Measurements from ENCODE around the gene SPDYE17.
A peak's percentile ranks its signal among the peaks of the same experiment; 100 is the strongest.
"Not testable (repeated sequence)": the region's sequence is repeated elsewhere in the genome, so short reads cannot be mapped to it uniquely, and the experiment has no call there.

SPDYE17 gene

DNA sequence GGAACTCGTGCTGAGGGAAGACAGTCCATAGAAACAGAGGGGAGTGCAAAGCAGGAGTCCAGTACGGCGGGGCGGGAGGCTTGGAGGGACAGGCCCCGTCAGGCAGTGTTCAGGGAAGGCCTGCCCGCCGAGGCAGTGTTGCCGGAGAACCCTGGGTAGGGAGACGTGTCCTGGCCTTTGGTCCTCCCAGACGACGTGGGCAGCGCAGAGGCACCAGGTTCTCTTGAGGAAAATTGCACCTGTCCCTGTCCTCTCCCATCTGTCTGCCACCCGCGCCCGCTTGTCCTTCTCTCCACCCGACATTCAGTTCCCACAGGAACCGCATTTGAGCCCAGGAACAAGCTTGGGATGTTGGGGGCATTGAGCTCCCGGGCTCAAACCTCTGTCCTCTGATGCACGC lies 38.3 kb downstream of the SPDYE17 start:
- not testable (repeated sequence) for ATAC-seq (replicated peaks; ENCODE audit: extremely low read depth, poor library complexity, severe bottlenecking); H3K4me1 Mint-ChIP-seq; H3K9me3 Mint-ChIP-seq; DNase-seq (ENCODE audit: low spot score in 2 of 2); H3K36me3 Mint-ChIP-seq (ENCODE audit: insufficient read depth); H3K27me3 Mint-ChIP-seq; H3K4me3 Mint-ChIP-seq
- peak overlapping the region; percentile 55 for H3K27ac Mint-ChIP-seq (ENCODE audit: low read depth)

DNA sequence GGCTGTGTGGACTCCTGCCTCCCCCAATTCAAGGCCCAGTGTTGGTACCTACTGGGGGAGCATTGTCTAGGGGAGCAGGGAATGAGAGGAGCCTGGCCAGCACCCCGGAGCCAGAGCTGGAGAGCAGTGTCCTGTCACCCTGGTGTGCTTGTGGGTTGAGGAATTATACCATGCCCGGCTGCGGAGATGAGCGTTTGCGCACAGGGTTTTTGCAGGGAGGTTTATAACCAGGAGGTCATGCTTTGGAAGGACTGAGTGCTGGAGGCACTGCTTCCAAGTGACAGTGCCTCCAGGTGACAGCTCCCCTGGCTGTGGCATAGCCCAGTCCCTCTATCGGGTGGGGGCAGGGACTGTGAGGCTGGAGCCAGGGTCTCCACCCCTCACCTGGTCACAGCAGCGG lies 39.3 kb downstream of the SPDYE17 start:
- not testable (repeated sequence) for H3K36me3 Mint-ChIP-seq (ENCODE audit: insufficient read depth); H3K4me1 Mint-ChIP-seq; H3K4me3 Mint-ChIP-seq; H3K27ac Mint-ChIP-seq (ENCODE audit: low read depth); H3K27me3 Mint-ChIP-seq; ATAC-seq (replicated peaks; ENCODE audit: extremely low read depth, poor library complexity, severe bottlenecking); DNase-seq (ENCODE audit: low spot score in 2 of 2); H3K9me3 Mint-ChIP-seq

DNA sequence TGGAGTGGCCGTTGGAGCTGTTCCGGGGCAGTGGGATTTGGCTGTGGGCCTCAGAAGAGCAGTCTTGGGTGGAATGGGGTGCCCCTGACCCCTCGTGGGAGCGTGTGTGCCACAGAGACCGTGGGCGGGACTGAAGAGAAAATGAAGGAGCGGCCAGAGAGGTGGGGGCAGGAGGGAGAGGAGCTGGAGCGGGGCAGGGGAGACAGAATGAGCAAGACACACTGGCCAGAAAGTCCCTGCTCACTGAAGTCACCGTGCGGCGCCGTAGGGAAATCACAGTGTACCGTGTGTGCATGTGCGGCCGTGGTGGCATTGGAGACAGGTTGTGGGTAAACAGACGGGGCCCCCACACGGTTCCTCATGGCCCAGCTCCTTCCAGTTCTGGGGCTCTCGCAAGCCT lies 40.0 kb downstream of the SPDYE17 start:
- not testable (repeated sequence) for H3K36me3 Mint-ChIP-seq (ENCODE audit: insufficient read depth)

DNA sequence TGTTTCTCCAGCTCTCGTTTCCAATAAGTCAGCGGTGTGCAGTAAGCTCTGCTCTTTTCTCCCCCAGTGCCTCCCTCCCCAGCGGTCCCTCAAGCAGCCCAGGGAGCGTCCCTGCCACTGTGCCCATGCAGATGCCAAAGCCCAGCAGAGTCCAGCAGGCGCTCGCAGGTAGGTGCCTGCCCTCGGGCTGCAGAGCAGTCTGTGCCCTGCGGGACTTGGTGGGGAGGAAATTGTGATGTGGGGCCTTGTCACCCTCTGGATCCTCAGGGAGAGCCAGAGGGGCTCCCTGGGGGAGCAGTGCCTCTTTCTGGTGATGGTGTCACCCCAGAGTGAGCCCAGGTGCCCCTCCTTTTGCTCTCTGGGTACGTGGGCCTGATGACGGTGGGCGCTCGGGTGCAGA lies 42.0 kb downstream of the SPDYE17 start:
- H3K4me3 Mint-ChIP-seq; H3K9me3 Mint-ChIP-seq; ATAC-seq (replicated peaks; ENCODE audit: extremely low read depth, poor library complexity, severe bottlenecking); H3K27ac Mint-ChIP-seq (ENCODE audit: low read depth); H3K4me1 Mint-ChIP-seq; H3K27me3 Mint-ChIP-seq; H3K36me3 Mint-ChIP-seq (ENCODE audit: insufficient read depth); DNase-seq (ENCODE audit: low spot score in 2 of 2): not testable (repeated sequence)

More for the DNA sequence above, 40.0 kb downstream of the SPDYE17 start:
- not testable (repeated sequence) for DNase-seq (ENCODE audit: low spot score in 2 of 2); H3K27me3 Mint-ChIP-seq; H3K27ac Mint-ChIP-seq (ENCODE audit: low read depth); ATAC-seq (replicated peaks; ENCODE audit: extremely low read depth, poor library complexity, severe bottlenecking); H3K4me3 Mint-ChIP-seq; H3K9me3 Mint-ChIP-seq; H3K4me1 Mint-ChIP-seq

DNA sequence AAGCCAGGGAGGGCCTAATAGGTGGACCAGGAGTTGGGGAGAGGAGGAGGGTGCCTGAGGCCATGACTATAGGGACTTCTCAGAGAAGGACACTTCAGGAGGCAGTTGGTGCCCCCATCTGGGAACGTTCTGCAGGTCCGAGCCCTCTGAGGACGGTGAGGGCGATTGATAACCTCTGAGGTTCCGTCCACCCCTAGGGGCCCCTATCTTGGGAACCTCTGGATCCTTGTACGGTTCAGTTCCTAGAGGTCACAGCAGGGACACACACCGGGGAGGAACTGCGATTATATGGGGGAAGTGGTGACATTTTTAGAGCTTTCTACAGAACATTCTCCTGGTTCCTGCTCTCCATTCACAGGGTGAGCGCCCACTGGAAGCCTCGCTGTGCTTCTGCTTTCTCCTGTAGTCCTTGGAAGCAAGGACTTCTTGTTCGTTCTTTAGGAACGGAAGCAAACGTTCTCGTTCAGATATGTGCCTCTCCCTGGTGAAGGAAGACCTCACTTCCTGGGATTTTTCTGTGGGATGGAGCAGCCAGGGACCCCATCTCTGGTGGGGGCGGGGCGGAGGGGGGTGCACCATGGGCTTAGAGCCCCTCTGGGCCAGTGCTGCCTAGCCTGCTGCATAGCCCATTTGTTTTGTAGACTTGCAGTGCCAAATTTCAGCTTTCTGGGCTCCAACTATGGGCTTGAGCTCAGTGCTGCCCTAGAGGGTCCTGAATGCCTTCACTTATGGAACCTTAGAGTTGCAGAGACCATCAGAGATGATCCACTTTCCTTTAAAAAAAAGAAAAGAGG lies 46.0 kb downstream of the SPDYE17 start:
- not testable (repeated sequence) for ATAC-seq (replicated peaks; ENCODE audit: extremely low read depth, poor library complexity, severe bottlenecking); H3K4me3 Mint-ChIP-seq; H3K4me1 Mint-ChIP-seq; DNase-seq (ENCODE audit: low spot score in 2 of 2); H3K9me3 Mint-ChIP-seq; H3K36me3 Mint-ChIP-seq (ENCODE audit: insufficient read depth); H3K27ac Mint-ChIP-seq (ENCODE audit: low read depth); H3K27me3 Mint-ChIP-seq

DNA sequence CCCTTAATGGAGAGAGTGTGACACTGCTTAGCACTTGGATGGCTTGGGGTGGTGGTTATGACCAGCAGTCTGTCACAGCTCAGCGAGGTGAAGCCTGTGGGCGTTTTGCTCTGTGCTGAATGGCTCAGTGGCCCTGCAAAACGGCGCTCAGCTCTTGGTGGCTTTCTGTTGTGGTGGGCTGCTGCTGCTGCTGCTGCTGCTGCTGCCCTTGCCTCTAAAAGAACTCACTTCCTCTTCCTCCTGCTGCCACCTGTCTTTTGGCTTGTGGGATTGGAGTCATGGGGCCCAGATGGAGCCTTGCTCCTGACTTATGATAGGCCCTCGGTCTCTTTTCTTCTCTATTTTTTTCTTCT lies 47.4 kb downstream of the SPDYE17 start:
- not testable (repeated sequence) for H3K4me1 Mint-ChIP-seq; H3K9me3 Mint-ChIP-seq; H3K4me3 Mint-ChIP-seq; H3K36me3 Mint-ChIP-seq (ENCODE audit: insufficient read depth); H3K27me3 Mint-ChIP-seq; DNase-seq (ENCODE audit: low spot score in 2 of 2); H3K27ac Mint-ChIP-seq (ENCODE audit: low read depth)
- peak; percentile 99 for ATAC-seq (replicated peaks; ENCODE audit: extremely low read depth, poor library complexity, severe bottlenecking)

DNA sequence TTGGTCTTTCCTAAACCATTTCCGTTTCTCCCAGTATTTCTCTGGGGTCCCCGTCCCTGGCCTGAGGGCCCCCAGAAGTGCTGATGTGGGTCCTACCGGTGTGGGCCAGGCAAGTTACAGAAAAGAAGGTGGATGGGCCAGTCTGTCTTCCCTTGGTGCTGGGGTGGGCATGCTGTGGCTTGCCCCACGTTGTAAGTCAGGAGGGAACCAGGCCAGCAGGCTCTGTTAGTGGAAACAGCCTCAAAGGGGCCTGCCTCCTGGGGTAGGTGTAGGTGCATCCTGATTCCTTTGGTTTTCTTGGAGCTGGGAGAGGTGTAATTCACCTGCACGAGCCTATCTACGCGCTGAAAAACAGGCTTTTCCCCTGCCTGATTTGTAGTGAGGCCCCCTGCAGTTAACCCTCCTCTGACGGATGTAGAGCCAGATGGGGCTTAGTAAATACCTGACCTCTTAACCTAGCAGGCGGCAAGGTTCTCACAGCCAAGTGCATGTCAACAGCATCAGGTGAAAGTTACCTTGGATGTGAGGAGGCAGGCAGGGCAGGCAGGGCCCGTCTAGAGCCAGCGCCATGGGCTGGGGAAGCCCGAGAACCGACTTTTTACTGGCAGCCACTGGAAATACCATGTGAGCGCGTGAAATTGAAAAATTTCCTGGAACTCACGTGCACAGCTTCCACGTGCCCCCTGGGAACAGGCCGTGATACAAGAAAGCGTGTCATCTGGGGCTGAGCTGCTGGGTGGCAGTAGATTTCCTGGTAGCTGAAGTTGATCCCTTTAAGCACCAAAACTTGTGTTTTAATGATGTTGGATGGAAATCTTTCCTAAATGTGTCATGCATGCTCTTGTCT lies 48.0 kb downstream of the SPDYE17 start:
- H3K4me3 Mint-ChIP-seq; H3K27ac Mint-ChIP-seq (ENCODE audit: low read depth); H3K36me3 Mint-ChIP-seq (ENCODE audit: insufficient read depth); H3K4me1 Mint-ChIP-seq; H3K27me3 Mint-ChIP-seq; DNase-seq (ENCODE audit: low spot score in 2 of 2); H3K9me3 Mint-ChIP-seq: not testable (repeated sequence)
- ATAC-seq (replicated peaks; ENCODE audit: extremely low read depth, poor library complexity, severe bottlenecking): peak; percentile 21

DNA sequence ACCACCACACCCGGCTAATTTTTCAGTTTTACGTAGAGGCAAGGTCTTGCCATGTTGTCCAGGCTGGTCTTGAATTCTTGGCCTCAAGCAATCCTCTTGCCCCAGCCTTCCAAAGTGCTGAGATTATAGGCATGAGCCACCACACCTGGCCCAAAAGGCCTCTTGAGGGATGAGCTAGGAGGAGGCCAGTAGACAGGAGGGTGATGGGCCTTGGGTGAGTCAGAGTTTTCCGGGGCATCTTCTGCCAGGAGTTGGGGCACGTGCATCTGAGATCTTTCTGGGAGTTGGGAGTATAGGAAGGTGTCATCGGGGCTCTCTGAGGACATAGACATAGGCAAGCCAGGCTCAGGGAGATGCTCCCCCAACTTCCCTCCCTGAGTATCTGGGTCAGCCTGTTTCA lies 48.8 kb downstream of the SPDYE17 start:
- ATAC-seq (replicated peaks; ENCODE audit: extremely low read depth, poor library complexity, severe bottlenecking); H3K4me3 Mint-ChIP-seq; H3K4me1 Mint-ChIP-seq; H3K27ac Mint-ChIP-seq (ENCODE audit: low read depth); H3K36me3 Mint-ChIP-seq (ENCODE audit: insufficient read depth); H3K9me3 Mint-ChIP-seq; DNase-seq (ENCODE audit: low spot score in 2 of 2); H3K27me3 Mint-ChIP-seq: not testable (repeated sequence)

DNA sequence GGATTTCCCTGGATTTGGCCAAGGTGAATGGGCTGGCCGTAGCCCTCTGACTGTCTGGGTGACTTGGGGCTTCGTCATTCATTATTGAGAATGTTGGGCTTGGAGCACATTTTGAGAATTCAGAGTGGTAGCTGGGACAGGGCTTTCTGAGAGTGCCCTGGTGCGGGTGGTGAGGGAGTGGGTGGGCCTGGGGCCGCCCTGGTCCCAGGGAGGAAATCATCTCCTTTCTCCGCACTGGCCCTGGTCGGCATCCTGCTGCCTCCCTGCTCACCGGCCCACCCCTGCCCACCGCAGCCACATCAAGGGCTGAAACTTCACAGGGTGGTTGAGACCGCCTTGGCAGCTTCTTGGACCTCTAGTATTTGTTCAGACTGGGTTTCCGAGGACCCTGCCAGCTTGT lies 49.7 kb downstream of the SPDYE17 start:
- not testable (repeated sequence) for H3K4me1 Mint-ChIP-seq; DNase-seq (ENCODE audit: low spot score in 2 of 2); H3K27me3 Mint-ChIP-seq; H3K9me3 Mint-ChIP-seq; H3K4me3 Mint-ChIP-seq; ATAC-seq (replicated peaks; ENCODE audit: extremely low read depth, poor library complexity, severe bottlenecking); H3K27ac Mint-ChIP-seq (ENCODE audit: low read depth)
- H3K36me3 Mint-ChIP-seq (ENCODE audit: insufficient read depth): peaks cover 13% of the 10 kb centered on the region

DNA sequence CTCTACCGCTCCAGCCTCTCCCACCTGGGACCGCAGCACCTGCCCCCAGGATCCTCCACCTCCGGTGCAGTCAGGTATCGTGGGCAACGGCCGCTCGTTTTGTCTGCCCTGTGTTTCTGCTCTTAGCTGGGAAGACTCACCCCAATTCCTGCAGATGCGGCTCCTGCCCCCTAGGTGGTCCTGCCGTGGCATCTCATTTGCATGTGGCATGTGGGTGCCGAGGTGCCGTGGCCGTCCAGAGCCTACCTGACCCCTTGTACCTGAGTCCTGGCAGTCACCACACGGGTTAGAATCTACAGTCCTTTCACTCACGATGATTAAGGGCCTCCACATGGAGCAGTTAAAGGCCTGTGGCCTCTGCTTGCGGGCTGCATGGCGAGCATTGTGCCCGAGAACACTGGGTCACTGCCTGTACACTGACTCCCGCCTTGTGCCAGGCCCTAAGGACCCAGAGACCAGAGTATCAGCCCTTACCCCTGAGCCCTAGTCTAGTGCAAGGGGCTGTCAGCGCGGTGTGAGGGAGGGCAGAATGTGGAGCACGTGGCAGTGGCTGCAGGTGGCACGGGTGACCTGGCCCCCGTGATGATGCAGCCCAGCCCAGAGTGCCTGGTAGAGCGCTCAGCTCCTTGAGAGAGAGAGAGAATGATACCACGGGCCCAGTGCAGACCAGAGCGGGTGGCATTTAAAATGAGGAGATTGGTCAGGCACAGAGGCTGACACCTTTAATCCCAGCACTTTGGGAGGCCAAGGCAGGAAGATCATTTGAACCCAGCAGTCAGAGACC lies 50.8 kb downstream of the SPDYE17 start:
- H3K4me1 Mint-ChIP-seq; H3K9me3 Mint-ChIP-seq; H3K4me3 Mint-ChIP-seq; ATAC-seq (replicated peaks; ENCODE audit: extremely low read depth, poor library complexity, severe bottlenecking); H3K27me3 Mint-ChIP-seq; DNase-seq (ENCODE audit: low spot score in 2 of 2); H3K27ac Mint-ChIP-seq (ENCODE audit: low read depth): not testable (repeated sequence)
- H3K36me3 Mint-ChIP-seq (ENCODE audit: insufficient read depth): peaks cover 13% of the 10 kb centered on the region

DNA sequence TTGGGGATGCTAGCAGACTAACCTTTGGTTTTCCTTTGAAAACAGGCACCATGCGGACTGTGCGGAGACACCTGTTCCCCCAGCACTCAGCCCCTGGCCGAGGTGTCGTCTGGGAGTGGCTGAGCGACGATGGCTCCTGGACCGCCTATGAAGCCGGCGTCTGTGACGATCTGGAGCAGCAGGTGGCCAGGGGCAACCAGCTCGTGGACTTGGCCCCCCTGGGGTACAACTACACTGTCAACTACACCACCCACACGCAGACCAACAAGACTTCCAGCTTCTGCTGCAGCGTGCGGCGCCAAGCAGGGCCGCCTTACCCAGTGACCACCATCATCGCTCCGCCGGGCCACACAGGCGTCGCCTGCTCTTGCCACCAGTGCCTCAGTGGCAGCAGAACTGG lies 51.6 kb downstream of the SPDYE17 start:
- not testable (repeated sequence) for H3K27me3 Mint-ChIP-seq; ATAC-seq (replicated peaks; ENCODE audit: extremely low read depth, poor library complexity, severe bottlenecking); H3K4me3 Mint-ChIP-seq; H3K9me3 Mint-ChIP-seq; H3K4me1 Mint-ChIP-seq; DNase-seq (ENCODE audit: low spot score in 2 of 2); H3K27ac Mint-ChIP-seq (ENCODE audit: low read depth)
- H3K36me3 Mint-ChIP-seq (ENCODE audit: insufficient read depth): peaks cover 13% of the 10 kb centered on the region

DNA sequence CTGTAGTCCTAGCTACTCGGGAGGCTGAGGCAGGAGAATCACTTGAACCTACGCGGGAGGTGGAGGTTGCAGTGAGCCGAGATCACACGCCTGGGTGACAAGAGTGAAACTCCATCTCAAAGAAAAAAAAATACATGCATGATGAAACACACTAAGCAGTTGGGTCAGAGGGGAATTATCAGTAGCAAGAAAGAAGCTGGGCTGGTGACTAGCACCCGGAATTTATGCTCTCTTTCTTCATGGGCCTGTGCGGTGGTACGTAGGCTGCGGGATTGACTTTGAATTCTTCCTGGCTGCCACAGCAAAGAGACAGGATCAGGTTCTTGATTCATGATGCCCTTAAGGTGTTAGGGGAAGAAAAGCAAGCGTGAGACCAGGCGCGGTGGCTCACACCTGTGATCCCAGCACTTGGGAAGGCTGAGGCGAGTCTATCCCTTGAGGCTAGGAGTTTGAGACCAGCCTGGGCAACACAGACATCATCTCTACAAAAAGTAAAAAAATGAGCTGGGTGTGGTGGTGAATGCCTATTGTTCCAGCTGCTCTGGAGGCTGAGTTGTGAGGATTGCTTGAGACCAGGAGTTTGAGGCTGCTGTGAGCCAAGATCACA lies 54.3 kb downstream of the SPDYE17 start:
- not testable (repeated sequence) for ATAC-seq (replicated peaks; ENCODE audit: extremely low read depth, poor library complexity, severe bottlenecking); DNase-seq (ENCODE audit: low spot score in 2 of 2); H3K4me3 Mint-ChIP-seq; H3K27ac Mint-ChIP-seq (ENCODE audit: low read depth); H3K4me1 Mint-ChIP-seq; H3K27me3 Mint-ChIP-seq; H3K9me3 Mint-ChIP-seq
- peaks cover 14% of the 10 kb centered on the region for H3K36me3 Mint-ChIP-seq (ENCODE audit: insufficient read depth)

All from central memory CD8-positive, alpha-beta T cell (primary cell).